ENCODE results near the gene ZNF554.
"Not testable (repeated sequence)": the region's sequence is repeated elsewhere in the genome, so short reads cannot be mapped to it uniquely, and the experiment has no call there.

Gene ZNF554

DNA sequence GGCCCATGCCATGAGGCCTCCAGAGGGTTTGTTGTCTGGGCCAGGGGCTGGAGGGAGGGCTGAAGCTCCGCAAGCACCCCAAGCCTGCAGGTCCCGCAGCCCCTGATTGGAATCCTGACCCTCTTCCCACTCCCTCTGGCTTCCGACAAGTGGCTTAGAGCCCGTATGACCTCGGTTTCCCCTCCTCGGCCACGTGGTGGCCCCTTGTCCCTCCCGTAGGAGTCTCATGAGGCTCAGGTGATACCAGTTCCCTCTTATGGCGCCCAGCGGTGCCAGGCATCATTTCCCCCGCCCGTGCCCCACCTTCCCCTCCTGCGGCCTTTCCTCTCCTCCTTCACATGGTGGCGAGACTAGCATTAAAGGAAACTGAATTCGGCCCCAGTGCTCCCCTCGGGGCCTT is 28.2 kb upstream of the ZNF554 start:
- DNase-seq: no peak

GRCh38 chr19:2791876-2792275 is 27.8 kb upstream of the ZNF554 start:
- no peak for DNase-seq

DNA sequence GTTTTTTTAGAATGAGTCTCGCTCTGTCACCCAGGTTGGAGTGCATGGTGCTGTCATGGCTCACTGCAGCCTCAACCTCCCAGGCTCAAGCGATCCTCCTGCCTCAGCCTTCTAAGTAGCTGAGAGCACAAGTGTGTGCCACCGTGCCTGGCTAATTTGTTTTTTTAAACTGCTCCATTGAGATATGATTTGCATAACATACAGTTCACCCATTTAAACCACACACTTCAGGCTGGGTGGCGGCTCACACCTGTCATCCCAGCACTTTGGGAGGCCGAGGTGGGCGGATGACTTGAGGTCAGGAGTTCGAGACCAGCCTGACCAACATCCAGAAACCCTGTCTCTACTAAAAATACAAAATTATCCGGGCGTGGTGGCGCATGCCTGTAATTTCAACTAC is 27.0 kb upstream of the ZNF554 start:
- DNase-seq: not testable (repeated sequence)

GRCh38 chr19:2793126-2793525 is 26.5 kb upstream of the ZNF554 start:
- no peak for DNase-seq

DNA sequence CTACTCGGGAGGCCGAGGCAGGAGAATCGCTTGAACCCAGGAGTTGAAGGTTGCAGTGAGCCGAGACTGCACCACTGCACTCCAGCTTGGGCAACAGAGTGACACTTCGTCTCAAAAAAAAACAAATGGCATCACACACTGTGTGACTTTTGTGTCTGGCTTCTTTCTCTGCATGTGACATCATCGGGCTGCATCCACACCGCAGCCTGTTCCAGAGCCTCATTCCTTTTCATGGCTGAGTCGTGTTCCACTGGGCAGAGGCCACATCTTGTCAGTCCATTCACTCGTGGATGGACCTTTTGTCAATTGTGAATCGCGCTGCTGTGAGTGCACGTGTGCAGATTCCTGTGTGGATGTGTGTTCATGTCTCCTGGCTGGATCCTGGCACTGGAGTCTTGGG is 26.1 kb upstream of the ZNF554 start:
- no peak for DNase-seq

GRCh38 chr19:2795827-2796658 is 23.6 kb upstream of the ZNF554 start:
- no peak for DNase-seq

DNA sequence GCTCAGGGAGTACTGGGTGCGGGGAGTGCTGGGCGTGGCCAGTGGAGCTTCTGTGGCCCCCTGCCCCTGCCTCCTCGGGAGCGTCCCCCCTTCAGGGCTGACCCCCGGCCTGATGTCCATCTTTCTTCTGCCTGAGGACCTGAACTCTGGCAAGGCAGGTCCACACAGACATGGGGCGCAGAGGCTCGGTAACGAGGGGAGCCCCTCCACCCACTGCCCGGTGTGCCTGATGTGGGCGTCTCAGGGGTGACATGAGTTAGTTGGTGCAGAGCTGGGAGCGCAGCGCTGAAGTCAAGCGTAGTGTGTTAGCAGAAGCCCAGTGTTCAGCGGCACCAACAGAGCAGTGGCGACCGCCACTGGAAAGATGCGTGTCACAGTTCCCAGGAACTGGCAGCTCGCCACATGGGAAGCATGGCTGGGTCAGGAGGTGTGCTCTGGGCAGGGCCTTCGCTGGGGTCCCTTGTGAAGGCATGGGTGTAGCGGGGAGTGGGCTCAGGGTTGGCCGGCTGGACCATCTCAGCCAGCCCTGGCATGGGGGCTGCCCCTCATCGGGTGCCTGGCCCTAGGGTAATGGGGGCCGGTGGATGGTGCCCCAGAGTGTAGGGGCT is 22.9 kb upstream of the ZNF554 start:
- no peak for DNase-seq

GRCh38 chr19:2797280-2797679 is 22.4 kb upstream of the ZNF554 start:
- no peak for DNase-seq

GRCh38 chr19:2798158-2798685 is 21.4 kb upstream of the ZNF554 start:
- no peak for DNase-seq

DNA sequence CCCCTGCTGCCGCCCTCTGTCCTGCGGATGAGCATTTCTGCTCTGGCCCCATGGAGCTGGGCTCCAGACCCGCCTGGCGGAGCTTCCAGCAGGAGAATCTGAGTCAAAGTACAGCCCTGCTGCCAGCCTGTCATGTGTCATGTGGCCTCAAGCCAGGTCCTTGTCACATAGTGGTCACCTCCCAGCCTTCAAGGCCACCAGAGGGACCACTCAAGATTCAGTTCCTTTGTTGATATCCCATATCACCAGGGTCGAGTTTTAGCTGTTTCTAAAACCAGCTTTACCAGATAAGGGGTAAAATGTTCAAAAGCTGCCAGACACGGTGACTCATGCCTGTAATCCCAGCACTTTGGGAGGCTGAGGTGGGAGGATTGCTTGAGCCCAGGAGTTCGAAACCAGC is 20.9 kb upstream of the ZNF554 start:
- DNase-seq: no peak

- no peak for DNase-seq
These were observed 20.2 kb upstream of the ZNF554 start for GRCh38 chr19:2799273-2800020.

GRCh38 chr19:2800506-2800905 is 19.2 kb upstream of the ZNF554 start:
- DNase-seq: no peak

- DNase-seq: no peak
These were observed 16.8 kb upstream of the ZNF554 start for GRCh38 chr19:2802826-2803225.

DNA sequence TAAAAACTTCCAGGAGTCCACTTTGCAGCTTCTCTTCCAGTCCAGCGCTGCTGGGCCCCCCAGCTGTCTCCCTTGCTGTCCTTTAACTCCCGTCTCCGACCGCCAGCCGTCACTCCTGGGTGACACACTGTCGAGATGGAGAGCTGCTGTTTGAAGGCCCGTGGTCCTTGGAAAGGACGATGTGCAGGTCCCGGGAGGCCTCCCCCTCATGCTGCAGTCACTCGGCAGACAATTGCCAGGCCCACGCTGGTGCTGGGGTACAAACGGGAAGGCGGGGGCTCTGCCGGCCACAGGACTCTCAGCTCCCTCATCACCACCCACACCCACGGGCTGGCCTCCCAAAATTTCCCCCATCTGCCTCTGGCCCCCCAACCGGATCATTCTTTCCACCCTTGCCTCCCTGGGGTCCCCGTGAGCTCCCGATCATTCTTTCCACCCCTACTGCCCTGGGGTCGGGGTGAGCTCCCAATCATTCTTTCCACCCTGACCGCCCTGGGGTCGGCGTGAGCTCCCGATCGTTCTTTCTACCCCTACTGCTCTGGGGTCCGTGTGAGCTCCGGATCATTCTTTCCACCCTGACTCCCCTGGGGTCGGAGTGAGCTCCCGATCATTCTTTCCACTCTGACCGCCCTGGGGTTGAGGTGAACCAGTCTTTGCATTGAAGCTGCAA is 16.0 kb upstream of the ZNF554 start:
- DNase-seq: no peak

DNA sequence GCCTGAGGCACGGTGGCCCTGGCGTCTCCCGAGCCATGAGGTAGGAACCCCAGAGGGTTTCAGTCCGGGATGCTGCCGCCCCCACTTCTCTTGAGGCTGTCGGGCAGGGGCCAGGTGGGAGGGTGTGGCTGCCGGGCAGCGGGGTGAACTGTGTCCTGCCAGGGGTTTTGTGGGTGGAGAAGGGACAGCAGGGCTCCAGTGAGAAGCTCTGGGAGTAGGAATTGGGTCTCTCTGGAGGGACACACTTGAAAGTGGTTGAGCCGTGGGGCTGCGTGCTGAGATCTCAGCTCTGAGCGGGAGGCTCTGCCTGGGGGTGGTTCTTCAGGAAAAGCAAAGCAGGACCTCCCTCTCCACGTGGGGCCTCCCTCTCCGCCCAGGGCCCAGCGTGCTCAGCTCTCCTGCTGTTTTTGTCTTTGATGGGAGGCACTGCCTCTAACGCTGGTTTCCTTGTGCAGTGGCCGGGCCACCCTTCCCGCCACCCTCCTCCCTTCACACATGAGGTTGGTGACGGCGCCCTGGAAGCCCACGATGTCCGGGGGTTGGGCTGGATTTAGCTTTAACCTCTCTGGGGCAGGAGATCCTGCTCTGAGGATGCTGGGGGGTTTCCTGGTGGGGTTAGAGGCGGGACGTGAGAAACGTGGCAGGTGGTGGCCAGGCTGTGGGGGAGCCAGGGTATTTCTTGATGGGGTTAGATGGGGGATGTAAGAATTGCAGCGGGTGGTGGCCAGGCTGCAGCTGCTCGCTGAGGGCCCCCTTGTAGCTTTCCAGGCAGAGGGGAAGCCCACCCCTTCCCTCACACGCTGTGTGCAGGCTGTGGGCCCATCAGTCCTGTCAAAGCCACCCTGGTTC is 15.3 kb upstream of the ZNF554 start:
- DNase-seq: no peak

GRCh38 chr19:2805261-2805900 is 14.3 kb upstream of the ZNF554 start:
- DNase-seq: no peak

GRCh38 chr19:2805991-2806649 is 13.5 kb upstream of the ZNF554 start:
- DNase-seq: no peak

- DNase-seq: no peak
These were observed 12.8 kb upstream of the ZNF554 start for GRCh38 chr19:2806736-2807378.

GRCh38 chr19:2807379-2808128 is 12.1 kb upstream of the ZNF554 start:
- no peak for DNase-seq
